Measurements from ENCODE around the gene RETREG1. TPM values are rescaled to one million over a fixed set of nuclear protein-coding genes. Genes with fewer than 3 reads are reported as not detected.

RETREG1 gene
- total and polyA plus RNA-seq, 2 experiments from 2014 or later, result 23.8 to 24.0 TPM

DNA sequence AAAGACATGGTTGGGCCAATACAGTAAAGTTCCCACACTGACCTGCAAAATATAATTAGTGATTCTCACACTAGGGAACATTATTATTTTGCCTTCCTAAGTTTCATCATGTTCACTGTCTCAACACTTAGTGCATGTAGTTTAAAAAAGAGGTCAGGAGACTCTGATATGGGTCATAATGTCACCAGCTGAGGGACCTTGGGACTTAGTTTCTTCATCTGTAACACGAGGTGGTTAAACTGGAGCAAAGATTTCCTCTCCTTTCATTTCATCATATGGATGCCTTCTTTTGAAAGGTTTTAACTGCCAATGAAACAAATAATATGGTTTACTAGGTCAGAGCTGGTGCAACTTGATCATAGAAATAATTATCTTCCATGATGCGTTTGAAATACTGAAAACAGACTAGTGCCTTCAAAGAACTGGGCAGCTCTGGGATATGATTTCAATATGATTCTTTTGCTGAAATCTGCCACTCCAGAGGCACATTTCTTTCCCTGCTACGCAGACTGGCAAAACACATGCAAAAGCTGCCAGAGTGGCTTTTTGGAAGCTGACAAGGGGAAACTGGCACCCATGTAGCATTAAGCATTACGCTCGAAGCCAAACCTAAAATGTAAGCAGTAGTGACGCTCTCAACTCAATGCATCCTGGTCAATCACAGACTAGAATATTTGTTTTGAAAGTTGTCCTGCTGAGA is 20.8 kb downstream of the RETREG1 start:
- no peak for DNase-seq (ENCODE audit: low spot score)
- 94% methylated on average over 6 of the region's 6 CpGs for WGBS (ENCODE audit: low lambda C conversion rate, missing lambda C conversion rate)
- no peaks in the 10 kb centered on the region for H3K27me3 ChIP-seq
- H3K9me3 ChIP-seq (ENCODE audit: low read depth), result no peaks in the 10 kb centered on the region
- no peaks in the 10 kb centered on the region for H3K9me2 ChIP-seq (replicated peaks; ENCODE audit: insufficient read depth)
- H3K4me1 ChIP-seq (ENCODE audit: insufficient read depth), result no peaks in the 10 kb centered on the region
- no peak overlapping the region for H2AFZ ChIP-seq
- H4K20me1 ChIP-seq (ENCODE audit: insufficient read depth, poor library complexity, severe bottlenecking), result no peaks in the 10 kb centered on the region
- H3K4me3 ChIP-seq, result no peak overlapping the region
- no peak overlapping the region for H3K27ac ChIP-seq
- no peaks in the 10 kb centered on the region for H3K79me2 ChIP-seq
- H3K36me3 ChIP-seq (replicated peaks; ENCODE audit: insufficient read depth, low read depth), result no peaks in the 10 kb centered on the region
- TF ChIP-seq EZH2phosphoT487 (IDR thresholded peaks at IDR 0.05; ENCODE audit: low read depth, severe bottlenecking, unreplicated experiment) (no peak), EZH2 (IDR thresholded peaks at IDR 0.05; ENCODE audit: borderline replicate concordance) (no peak), CTCF (IDR thresholded peaks at IDR 0.05; ENCODE audit: poor library complexity) (no peak)
- H3K4me2 ChIP-seq, result no peak overlapping the region

DNA sequence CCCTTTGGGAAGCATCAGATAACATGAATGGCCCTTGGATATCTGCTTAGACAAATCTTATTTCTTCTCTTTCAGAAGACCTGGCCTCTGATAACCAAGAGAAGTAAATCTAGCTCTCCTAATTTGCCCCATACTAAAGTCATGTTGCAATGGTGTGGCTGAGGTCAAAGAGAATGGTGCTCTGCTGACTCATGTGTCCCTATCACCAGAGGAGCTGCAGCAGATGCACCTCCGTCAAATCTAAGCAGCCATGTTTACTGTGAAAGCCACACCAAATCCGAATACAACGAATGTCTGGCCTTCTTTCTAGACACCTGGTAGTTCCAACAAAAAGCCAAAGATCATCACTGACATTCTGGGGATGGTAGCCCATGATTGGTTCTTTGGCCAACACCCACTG is 23.2 kb downstream of the RETREG1 start:
- H3K9me2 ChIP-seq (replicated peaks; ENCODE audit: insufficient read depth), result no peaks in the 10 kb centered on the region
- H4K20me1 ChIP-seq (ENCODE audit: insufficient read depth, poor library complexity, severe bottlenecking), result no peaks in the 10 kb centered on the region
- 87% methylated on average over 3 of the region's 3 CpGs for WGBS (ENCODE audit: low lambda C conversion rate, missing lambda C conversion rate)
- no peak overlapping the region for H2AFZ ChIP-seq
- no peaks in the 10 kb centered on the region for H3K9me3 ChIP-seq (ENCODE audit: low read depth)
- no peak overlapping the region for H3K27ac ChIP-seq
- peaks cover 4% of the 10 kb centered on the region for H3K4me1 ChIP-seq (ENCODE audit: insufficient read depth)
- no peak overlapping the region for H3K4me2 ChIP-seq
- no peaks in the 10 kb centered on the region for H3K36me3 ChIP-seq (replicated peaks; ENCODE audit: insufficient read depth, low read depth)
- no peaks in the 10 kb centered on the region for H3K27me3 ChIP-seq
- no peak for TF ChIP-seq EZH2 (IDR thresholded peaks at IDR 0.05; ENCODE audit: borderline replicate concordance)
- TF ChIP-seq EZH2phosphoT487 (IDR thresholded peaks at IDR 0.05; ENCODE audit: low read depth, severe bottlenecking, unreplicated experiment), result no peak
- DNase-seq (ENCODE audit: low spot score), result no peak
- no peaks in the 10 kb centered on the region for H3K79me2 ChIP-seq
- H3K4me3 ChIP-seq, result no peak overlapping the region

- no peak overlapping the region for H3K4me3 ChIP-seq
- H3K4me2 ChIP-seq, result no peak overlapping the region
- no peak for TF ChIP-seq EZH2 (IDR thresholded peaks at IDR 0.05; ENCODE audit: borderline replicate concordance)
- TF ChIP-seq CTCF (IDR thresholded peaks at IDR 0.05; ENCODE audit: poor library complexity), result no peak
- TF ChIP-seq EZH2phosphoT487 (IDR thresholded peaks at IDR 0.05; ENCODE audit: low read depth, severe bottlenecking, unreplicated experiment), result no peak
- H3K9me2 ChIP-seq (replicated peaks; ENCODE audit: insufficient read depth), result no peaks in the 10 kb centered on the region
- no peaks in the 10 kb centered on the region for H3K36me3 ChIP-seq (replicated peaks; ENCODE audit: insufficient read depth, low read depth)
- no peaks in the 10 kb centered on the region for H3K27me3 ChIP-seq
- no peaks in the 10 kb centered on the region for H3K9me3 ChIP-seq (ENCODE audit: low read depth)
- 90% methylated on average over 4 of the region's 4 CpGs for WGBS (ENCODE audit: low lambda C conversion rate, missing lambda C conversion rate)
- H3K79me2 ChIP-seq, result no peaks in the 10 kb centered on the region
- H4K20me1 ChIP-seq (ENCODE audit: insufficient read depth, poor library complexity, severe bottlenecking), result no peaks in the 10 kb centered on the region
- no peak overlapping the region for H2AFZ ChIP-seq
- no peak for DNase-seq (ENCODE audit: low spot score)
- no peak overlapping the region for H3K27ac ChIP-seq
- peaks cover 8% of the 10 kb centered on the region for H3K4me1 ChIP-seq (ENCODE audit: insufficient read depth)
Measured at GRCh38 chr5:16593013-16593412, 23.8 kb downstream of the RETREG1 start.

GRCh38 chr5:16592255-16592654 is 24.5 kb downstream of the RETREG1 start:
- Histone ChIP-seq H4K20me1 (ENCODE audit: insufficient read depth, poor library complexity, severe bottlenecking) (no peaks in the 10 kb centered on the region), H3K9me3 (ENCODE audit: low read depth) (no peaks in the 10 kb centered on the region), H3K79me2 (no peaks in the 10 kb centered on the region), H3K9me2 (replicated peaks; ENCODE audit: insufficient read depth) (no peaks in the 10 kb centered on the region), H2AFZ (no peak overlapping the region), H3K27ac (no peak overlapping the region), H3K4me3 (no peak overlapping the region), H3K4me2 (no peak overlapping the region), H3K27me3 (no peaks in the 10 kb centered on the region), H3K36me3 (replicated peaks; ENCODE audit: insufficient read depth, low read depth) (no peaks in the 10 kb centered on the region), H3K4me1 (ENCODE audit: insufficient read depth) (peaks cover 8% of the 10 kb centered on the region)
- no peak for DNase-seq (ENCODE audit: low spot score)
- TF ChIP-seq EZH2phosphoT487 (IDR thresholded peaks at IDR 0.05; ENCODE audit: low read depth, severe bottlenecking, unreplicated experiment) (no peak), EZH2 (IDR thresholded peaks at IDR 0.05; ENCODE audit: borderline replicate concordance) (no peak), CTCF (IDR thresholded peaks at IDR 0.05; ENCODE audit: poor library complexity) (no peak)
- 91% methylated on average over 4 of the region's 4 CpGs for WGBS (ENCODE audit: low lambda C conversion rate, missing lambda C conversion rate)
